Measurements from ENCODE around the gene MAP3K20.

DNA sequence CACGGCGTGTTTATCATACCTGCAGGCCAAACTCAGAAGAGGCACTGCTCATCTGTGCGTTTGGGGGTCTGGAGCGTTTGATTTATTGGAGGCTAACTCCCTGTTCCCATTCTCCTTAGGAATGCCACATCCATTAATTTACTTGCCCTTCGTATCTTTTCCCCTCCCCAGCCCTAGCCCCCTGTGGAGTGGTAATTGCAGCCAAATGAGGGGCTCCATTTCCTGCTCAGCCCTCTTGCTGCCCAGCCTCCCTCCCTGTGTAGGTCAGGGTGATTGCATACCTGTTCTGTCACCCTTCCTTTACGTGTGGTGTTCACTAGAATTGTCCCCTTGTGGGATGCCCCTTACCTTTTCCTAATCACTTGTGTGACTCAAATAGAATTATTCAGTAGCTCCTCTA is 120.4 kb downstream of the MAP3K20 start:
- TF ChIP-seq, protein P1, sequence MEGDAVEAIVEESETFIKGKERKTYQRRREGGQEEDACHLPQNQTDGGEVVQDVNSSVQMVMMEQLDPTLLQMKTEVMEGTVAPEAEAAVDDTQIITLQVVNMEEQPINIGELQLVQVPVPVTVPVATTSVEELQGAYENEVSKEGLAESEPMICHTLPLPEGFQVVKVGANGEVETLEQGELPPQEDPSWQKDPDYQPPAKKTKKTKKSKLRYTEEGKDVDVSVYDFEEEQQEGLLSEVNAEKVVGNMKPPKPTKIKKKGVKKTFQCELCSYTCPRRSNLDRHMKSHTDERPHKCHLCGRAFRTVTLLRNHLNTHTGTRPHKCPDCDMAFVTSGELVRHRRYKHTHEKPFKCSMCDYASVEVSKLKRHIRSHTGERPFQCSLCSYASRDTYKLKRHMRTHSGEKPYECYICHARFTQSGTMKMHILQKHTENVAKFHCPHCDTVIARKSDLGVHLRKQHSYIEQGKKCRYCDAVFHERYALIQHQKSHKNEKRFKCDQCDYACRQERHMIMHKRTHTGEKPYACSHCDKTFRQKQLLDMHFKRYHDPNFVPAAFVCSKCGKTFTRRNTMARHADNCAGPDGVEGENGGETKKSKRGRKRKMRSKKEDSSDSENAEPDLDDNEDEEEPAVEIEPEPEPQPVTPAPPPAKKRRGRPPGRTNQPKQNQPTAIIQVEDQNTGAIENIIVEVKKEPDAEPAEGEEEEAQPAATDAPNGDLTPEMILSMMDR (conservative IDR thresholded peaks at IDR 0.05 in 1 of 2, IDR thresholded peaks at IDR 0.05 in 1 of 2; ENCODE audit: low read depth in 1 of 2, low read length in 2 of 2): no peak
- no peak for TF ChIP-seq EZH2 (IDR thresholded peaks at IDR 0.05; ENCODE audit: low read length, missing control alignments)
